Stimulated activated CD8-positive, alpha-beta memory T cell treated with anti-CD3 and anti-CD28 coated beads, Interleukin-4, amount 100 ng/mL, for 1 hour (primary cell): ENCODE measurements around the gene MAD2L2.

Experiments
- DNase-seq, 2 donors: peaks; one replicate each; pipeline ENCODE4 v3.0.0-alpha.2; 2020; ENCODE audit warnings: low read depth in 2 of 2, low spot score in 1 of 2

The MAD2L2 gene

DNA sequence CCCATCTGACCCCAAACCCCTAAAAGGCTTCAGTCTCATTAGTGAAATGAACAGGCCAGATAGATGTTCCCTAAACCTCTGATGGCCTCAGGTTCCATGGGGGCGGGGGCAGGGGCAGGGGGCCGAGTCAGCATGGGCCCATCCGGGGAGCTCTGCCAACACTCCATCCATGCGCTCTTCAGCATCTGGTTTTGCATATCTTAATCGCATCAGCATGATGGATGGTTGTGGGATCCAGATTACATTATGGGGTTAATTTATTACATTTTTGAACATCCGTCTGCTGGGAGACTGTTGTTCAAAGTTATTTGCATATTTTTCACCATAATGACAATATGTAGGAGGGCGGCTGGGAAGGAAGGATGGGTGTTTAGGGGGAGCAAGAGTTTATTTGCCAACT, 3.1 kb upstream of the MAD2L2 start:
- DNase-seq: no peak

GRCh38 chr1:11682799-11683198, 1.9 kb upstream of the MAD2L2 start:
- DNase-seq: no peak

DNA sequence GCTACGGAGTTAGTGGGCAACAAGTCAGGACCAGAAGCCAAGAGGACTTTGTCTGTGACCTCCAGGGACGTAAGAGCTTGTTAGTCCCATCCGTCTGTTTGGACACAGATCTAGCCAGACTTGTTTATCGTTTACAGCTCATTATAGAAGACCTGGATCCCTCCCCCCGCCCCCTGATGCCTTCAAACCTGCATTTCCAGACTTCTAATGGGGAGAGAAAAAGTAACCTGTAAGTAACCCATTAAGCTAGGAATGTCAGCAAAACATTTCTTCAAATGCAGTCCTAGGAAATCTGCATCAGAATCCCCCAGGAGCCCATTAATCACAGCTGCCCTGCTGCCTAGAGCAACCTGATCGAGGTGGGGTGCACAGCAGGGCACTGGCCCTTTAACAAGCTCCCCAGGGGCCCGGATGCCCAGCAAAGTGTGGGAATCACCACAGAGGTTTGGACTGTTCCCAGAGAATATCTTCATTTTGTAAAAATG, 1.4 kb upstream of the MAD2L2 start:
- no peak for DNase-seq

DNA sequence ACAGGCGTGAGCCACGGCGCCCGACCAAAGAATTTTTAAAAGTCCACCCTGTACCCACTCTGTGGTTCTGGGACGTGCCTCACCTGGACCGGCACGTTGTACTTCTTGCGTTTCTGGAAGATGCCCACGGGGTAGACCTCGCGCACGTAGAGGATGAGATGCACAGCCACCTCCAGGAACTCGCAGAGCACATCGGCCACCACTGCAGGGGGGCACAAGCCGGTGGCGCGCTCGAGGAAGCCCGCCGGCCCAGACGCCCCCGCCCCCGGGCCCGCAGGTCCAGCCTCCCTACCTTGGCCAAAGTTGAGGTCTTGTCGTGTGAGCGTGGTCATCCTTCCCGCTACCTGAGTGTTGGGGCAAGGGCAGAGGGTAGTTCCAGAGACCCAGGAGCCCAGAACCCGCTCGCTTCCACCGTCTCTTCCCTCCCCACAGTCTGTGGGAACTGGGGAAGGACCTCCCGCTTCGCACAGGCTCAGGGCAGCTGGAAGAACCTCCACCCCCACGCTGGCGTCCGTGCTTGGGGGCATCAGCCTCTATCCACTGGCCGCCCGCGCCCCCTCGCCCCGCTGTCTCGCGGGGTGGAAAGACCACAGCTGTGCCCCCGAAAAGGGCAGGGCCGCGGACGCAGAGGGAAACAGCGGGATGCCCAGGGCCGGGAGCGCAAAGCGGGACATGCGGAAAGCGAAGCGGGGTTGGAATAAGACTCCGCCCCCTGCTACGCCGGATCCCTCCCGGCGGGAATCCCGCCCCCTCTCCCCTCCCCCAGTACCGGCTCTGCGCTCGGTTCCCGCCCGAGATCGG, 478 bp downstream of the MAD2L2 start:
- no peak for DNase-seq

- no peak for DNase-seq
Observed at GRCh38 chr1:11678442-11678841, 2.5 kb downstream of the MAD2L2 start.

GRCh38 chr1:11676386-11677103, 4.4 kb downstream of the MAD2L2 start:
- no peak for DNase-seq

DNA sequence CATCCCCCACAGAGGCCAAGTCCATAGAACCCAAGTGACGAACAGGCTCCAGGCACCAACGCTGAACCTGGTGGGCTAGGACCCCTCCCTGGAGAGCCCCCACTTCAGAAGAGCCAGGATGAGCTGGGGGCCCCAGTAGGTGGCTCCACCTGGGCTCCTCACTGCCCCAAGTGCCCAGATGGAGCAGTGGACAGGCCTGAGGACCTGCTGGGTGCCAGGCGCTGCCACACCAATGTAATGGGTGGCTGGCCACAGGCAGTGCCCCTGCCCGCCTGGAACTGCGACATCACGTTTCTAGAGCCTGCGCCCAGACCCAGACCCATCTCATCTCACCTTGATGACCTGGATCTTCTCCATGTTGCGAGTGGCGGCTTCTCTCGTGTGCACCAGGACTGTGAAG, 5.6 kb downstream of the MAD2L2 start:
- no peak for DNase-seq

GRCh38 chr1:11674488-11674887, 6.5 kb downstream of the MAD2L2 start:
- DNase-seq: no peak

GRCh38 chr1:11673089-11673769, 7.7 kb downstream of the MAD2L2 start:
- DNase-seq: no peak

DNA sequence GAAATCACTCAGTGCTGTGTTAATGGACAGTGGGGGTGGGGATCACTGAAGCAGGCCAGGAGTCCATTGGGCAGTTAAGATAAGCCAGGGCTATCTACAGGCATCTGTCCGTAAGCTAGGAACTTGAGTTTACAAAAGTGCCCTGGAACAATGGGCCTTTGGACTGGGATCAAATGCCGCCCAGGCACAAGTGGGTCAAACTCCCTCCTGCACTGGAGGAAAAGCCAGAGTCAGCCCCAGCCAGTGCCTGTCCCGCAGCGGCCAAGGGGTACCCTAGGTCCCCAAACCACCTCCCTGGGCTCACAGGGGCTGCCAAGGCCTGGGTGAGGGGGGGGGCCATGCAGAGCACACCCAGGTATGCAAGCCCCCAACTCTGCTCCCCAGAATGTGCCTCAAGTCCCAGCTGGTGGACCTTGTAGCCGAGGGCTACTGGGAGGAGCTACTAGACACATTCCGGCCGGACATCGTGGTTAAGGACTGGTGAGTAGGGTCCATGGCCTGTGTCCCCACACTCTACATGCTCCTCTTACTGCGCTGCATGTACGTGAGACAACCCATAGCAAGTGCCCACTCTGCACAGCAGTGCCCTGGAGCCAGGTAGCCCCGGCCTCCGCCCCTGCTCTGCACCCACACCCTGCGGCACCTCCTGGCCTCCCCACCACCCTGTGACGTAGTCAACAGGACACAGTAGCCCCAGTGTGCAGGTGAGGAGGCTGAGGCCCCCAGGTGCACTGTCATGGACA, 9.2 kb downstream of the MAD2L2 start:
- no peak for DNase-seq

GRCh38 chr1:11671205-11671543, 9.8 kb downstream of the MAD2L2 start:
- no peak for DNase-seq

GRCh38 chr1:11670747-11671146, 10.2 kb downstream of the MAD2L2 start:
- no peak for DNase-seq

GRCh38 chr1:11668516-11668915, 12.4 kb downstream of the MAD2L2 start:
- no peak for DNase-seq

GRCh38 chr1:11664336-11665065, 16.4 kb downstream of the MAD2L2 start:
- DNase-seq: peak in 1 of 2 donors; percentile 38

- DNase-seq: no peak
Observed at GRCh38 chr1:11661103-11661502, 19.8 kb downstream of the MAD2L2 start.

DNA sequence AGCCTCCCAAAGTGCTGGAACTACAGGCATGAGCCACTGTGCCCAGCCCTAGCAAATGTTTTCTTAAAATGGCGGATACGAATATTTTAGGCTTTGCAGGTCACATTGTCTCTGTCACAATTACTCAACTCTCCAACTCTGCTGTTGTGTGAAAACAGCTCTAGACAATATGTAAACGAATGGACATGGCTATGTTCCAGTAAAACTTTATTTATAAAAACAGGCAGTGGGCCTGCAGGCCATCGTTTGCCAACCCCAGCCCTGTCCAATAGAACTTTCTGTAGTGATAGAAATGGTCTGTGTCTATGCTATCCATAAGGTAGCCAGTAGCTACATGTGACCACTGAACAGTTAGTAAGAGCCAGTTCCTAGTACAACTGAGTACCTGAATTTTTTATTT, 21.2 kb downstream of the MAD2L2 start:
- no peak for DNase-seq

GRCh38 chr1:11658542-11658941, 22.4 kb downstream of the MAD2L2 start:
- no peak for DNase-seq

- no peak for DNase-seq
Observed at GRCh38 chr1:11657654-11658053, 23.3 kb downstream of the MAD2L2 start.

DNA sequence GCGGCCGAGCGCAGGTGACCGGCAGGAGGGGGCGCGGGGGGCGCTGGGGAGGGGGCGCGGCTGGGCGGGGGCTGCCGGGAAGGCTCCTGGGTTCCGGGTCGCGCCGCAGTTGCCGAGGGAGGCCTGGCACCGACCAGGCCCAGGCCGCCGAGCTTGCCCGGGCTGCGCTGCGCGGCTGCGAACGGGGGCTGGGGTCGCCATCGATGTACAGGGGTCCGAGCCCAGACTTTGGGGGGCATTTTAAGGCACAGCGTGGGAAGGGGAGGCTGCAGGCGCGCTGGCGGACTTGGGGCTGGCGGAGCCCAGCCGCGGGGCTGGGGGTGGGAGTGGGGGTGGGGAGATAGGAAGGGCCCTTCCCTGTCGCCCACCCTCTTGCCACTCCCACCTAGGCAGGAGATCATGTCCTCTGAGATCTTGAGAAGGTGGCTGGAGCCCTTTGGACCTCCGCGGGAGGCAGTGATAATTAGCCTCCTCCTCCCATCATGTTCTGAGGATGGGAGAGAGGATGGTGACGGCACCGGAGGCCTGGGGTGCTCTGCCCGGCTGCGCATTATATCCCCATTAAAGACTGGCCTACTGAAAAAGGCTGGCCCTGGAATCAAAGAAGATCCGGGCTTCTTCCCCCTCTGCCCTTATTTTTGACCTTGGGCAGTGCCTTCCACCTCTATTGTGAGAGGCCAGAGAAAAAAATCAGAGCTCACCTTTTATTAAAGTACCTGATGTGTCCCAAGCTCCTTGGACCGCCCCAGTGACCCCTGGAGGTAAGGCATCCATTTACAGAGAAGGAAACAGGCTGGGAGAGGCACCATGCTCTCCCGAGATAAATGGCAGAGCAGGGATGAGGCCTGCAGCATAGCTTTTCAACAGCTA, 25.8 kb downstream of the MAD2L2 start:
- no peak for DNase-seq
